Measurements from ENCODE around the gene FOCAD. TPM values are rescaled to one million over a fixed set of nuclear protein-coding genes. Genes with fewer than 3 reads are reported as not detected.
"Not testable (repeated sequence)": the region's sequence is repeated elsewhere in the genome, so short reads cannot be mapped to it uniquely, and the experiment has no call there.

FOCAD gene
- total RNA-seq, 2 donors from 2014 or later, result 29.4 to 29.6 TPM

DNA sequence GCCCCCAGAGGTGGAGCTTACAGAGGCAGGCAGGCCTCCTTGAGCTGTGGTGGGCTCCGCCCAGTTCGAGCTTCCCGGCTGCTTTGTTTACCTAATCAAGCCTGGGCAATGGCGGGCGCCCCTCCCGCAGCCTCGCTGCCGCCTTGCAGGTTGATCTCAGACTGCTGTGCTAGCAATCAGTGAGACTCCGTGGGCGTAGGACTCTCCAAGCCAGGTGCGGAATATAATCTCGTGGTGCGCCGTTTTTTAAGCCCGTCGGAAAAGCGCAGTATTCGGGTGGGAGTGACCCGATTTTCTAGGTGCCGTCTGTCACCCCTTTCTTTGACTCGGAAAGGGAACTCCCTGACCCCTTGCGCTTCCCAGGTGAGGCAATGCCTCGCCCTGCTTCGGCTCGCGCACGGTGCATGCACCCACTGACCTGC is 25.8 kb upstream of the FOCAD start:
- H3K36me3 Mint-ChIP-seq (ENCODE audit: insufficient read depth in 2 of 2), result not testable (repeated sequence)
- peak; percentile 32 to 34 for DNase-seq

DNA sequence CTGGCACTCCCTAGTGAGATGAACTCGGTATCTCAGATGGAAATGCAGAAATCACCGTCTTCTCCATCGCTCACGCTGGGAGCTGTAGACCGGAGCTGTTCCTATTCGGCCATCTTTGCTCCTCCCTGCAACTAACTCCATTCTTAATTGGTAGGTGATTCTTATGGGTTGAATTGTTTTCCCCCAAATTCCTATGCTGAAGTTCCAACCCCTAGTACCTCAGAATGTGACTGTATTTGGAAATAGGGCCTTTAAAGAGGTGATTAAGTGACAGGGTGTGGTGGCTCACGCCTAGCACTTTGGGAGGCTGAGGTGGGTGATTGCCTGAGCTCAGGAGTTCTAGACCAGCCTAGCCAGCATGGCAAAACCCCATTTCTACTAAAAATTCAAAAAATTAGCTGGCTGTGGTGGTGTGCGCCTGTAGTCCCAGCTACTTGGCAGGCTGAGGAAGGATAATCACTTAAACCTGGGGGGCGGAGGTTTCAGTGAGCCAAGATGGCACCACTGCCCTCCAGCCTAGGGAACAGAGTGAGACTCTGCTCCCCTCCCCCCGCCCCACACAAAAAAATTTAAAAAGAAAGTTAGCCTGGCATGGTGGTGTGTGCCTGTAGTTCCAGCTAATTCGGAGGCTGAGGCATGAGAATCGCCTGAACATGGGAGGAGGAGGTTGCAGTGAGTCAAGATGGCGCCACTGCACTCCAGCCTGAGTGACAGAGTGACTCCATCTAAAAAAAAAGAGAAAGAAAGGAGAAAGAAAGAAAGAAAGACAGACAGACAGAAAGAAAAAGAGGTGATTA is 25.2 kb upstream of the FOCAD start:
- Mint-ChIP-seq H3K4me1 (ENCODE audit: low read depth) (no peaks in the 10 kb centered on the region), H3K27ac (peak overlapping the region; percentile 59), H3K9me3 (no peaks in the 10 kb centered on the region), H3K36me3 (ENCODE audit: insufficient read depth in 2 of 2) (peaks cover 0 to 2% of the 10 kb centered on the region in 2 donors), H3K27me3 (ENCODE audit: low read depth) (no peaks in the 10 kb centered on the region), H3K4me3 (no peak overlapping the region)
- peak in 1 of 2 donors; percentile 8 for DNase-seq
- ATAC-seq (replicated peaks in 1 of 2), result peak; percentile 36 to 50

More for the DNA sequence above, 25.8 kb upstream of the FOCAD start:
- ATAC-seq (replicated peaks in 1 of 2); H3K9me3 Mint-ChIP-seq; H3K4me1 Mint-ChIP-seq (ENCODE audit: low read depth); H3K4me3 Mint-ChIP-seq; H3K27me3 Mint-ChIP-seq (ENCODE audit: low read depth): not testable (repeated sequence)
- H3K27ac Mint-ChIP-seq, result peak overlapping the region; percentile 59

DNA sequence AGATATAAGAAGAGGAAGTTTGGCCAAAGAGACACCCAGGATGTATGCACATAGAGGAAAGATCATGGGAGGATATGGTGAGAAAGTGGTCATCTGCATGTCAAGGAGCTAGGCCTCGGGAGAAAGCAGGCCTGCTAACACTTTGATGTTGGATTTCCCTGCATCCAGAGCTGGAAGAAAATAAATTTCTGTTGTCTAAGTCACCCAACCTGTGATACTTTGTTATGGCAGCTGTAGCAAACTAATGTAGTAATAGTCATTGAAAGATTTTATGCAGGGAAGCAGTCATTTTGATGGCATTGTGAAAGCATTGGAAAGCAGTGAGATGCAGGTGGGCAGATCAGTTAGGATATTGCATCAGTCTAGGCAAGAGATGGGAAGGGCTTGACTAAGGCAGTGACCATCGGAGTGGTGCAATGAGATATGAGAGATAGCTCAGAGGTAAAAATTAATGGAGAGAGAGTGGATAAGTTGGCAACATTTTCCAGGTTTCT is 24.5 kb upstream of the FOCAD start:
- Mint-ChIP-seq H3K4me1 (ENCODE audit: low read depth) (no peaks in the 10 kb centered on the region), H3K27me3 (ENCODE audit: low read depth) (no peaks in the 10 kb centered on the region), H3K9me3 (no peaks in the 10 kb centered on the region), H3K36me3 (ENCODE audit: insufficient read depth in 2 of 2) (peaks cover 0 to 2% of the 10 kb centered on the region in 2 donors), H3K27ac (no peak overlapping the region), H3K4me3 (no peak overlapping the region)
- ATAC-seq (replicated peaks in 1 of 2) (no peak), DNase-seq (no peak)

DNA sequence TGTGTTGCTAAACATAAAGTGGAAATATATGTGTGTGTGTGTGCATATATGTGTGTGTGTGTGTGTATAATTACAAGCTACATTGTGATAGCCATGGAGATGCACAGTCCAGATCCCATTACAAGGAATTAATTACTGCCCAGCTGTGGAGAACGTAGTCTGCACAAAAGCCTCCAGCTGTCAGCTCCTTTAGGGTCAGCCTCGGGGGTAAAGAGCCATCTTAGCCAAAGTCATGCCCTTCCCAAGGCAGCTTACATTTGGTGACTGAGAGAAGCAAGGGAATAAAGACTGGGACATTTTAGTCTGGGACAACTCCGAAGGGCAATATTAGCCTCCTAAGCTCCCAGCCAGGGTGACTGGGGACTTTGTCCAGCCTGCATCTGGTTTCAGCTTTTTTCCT is 21.9 kb upstream of the FOCAD start:
- no peak overlapping the region for H3K4me3 Mint-ChIP-seq
- no peaks in the 10 kb centered on the region for H3K4me1 Mint-ChIP-seq (ENCODE audit: low read depth)
- DNase-seq (no peak), ATAC-seq (replicated peaks in 1 of 2) (no peak)
- peaks cover 0 to 2% of the 10 kb centered on the region in 2 donors for H3K36me3 Mint-ChIP-seq (ENCODE audit: insufficient read depth in 2 of 2)
- H3K27me3 Mint-ChIP-seq (ENCODE audit: low read depth), result no peaks in the 10 kb centered on the region
- H3K27ac Mint-ChIP-seq, result no peak overlapping the region
- no peaks in the 10 kb centered on the region for H3K9me3 Mint-ChIP-seq

DNA sequence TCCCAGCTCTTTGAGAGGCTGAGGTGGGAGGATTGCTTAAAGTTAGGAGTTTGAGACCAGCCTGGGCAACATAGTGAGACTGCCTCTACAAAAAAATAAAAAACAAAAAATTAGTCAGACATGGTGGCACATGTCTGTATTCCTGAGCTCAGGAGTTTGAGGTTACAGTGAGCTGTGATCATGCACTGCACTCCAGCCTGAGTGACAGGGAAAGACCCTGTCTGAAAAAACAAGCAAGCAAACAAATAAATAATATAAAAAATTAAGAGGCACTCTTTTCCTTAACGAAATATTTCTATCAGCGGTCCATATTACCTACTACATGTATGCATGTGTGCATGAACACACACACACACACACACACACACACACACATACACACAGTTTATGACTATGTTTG is 20.9 kb upstream of the FOCAD start:
- H3K9me3 Mint-ChIP-seq, result no peaks in the 10 kb centered on the region
- DNase-seq (no peak), ATAC-seq (replicated peaks in 1 of 2) (no peak)
- no peak overlapping the region for H3K4me3 Mint-ChIP-seq
- no peak overlapping the region for H3K27ac Mint-ChIP-seq
- H3K27me3 Mint-ChIP-seq (ENCODE audit: low read depth), result no peaks in the 10 kb centered on the region
- H3K4me1 Mint-ChIP-seq (ENCODE audit: low read depth), result no peaks in the 10 kb centered on the region
- peaks cover 0 to 2% of the 10 kb centered on the region in 2 donors for H3K36me3 Mint-ChIP-seq (ENCODE audit: insufficient read depth in 2 of 2)

DNA sequence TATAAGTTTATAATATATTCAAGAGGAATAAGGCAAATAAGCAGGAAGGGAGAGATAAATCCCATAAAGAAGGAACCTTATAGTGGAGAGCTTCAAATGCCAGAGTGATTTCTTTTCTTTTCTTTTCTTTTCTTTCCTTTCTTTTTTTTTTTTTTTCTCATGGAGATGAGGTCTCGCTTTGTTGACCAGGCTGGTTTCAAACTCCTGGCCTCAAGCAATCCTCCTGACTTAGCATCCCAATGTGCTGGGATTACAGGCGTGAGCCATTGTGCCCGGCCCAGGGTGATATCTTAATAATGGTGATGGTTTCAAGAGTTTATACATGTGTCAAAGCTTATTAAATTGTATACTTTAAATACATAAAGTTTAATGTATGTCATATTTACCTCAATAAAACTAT is 19.6 kb upstream of the FOCAD start:
- Mint-ChIP-seq H3K36me3 (ENCODE audit: insufficient read depth in 2 of 2) (no peaks in the 10 kb centered on the region), H3K4me3 (no peak overlapping the region), H3K9me3 (no peaks in the 10 kb centered on the region), H3K4me1 (ENCODE audit: low read depth) (no peaks in the 10 kb centered on the region), H3K27me3 (ENCODE audit: low read depth) (no peaks in the 10 kb centered on the region), H3K27ac (no peak overlapping the region)
- ATAC-seq (replicated peaks in 1 of 2) (no peak), DNase-seq (no peak)

DNA sequence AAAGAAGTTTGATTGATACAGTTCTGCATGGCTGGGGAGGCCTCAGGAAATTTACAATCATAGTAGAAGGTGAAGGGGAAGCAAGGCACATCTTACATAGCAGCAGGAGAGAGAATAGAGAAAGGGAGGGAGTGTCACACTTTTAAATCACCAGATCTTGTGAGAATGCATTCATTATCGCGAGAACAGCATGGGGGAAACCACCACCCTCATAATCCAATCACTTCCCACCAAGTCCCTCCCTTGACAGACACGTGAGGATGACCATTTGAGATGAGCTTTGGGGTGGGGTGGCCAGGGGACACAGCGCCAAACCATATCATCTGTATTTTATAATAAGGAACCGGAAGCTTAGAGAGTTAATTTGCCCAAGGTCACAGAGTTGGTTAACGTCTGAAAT is 13.7 kb upstream of the FOCAD start:
- DNase-seq (no peak), ATAC-seq (replicated peaks in 1 of 2) (no peak)
- Mint-ChIP-seq H3K4me3 (no peak overlapping the region), H3K4me1 (ENCODE audit: low read depth) (no peaks in the 10 kb centered on the region), H3K36me3 (ENCODE audit: insufficient read depth in 2 of 2) (no peaks in the 10 kb centered on the region), H3K9me3 (no peaks in the 10 kb centered on the region), H3K27ac (no peak overlapping the region), H3K27me3 (ENCODE audit: low read depth) (no peaks in the 10 kb centered on the region)

DNA sequence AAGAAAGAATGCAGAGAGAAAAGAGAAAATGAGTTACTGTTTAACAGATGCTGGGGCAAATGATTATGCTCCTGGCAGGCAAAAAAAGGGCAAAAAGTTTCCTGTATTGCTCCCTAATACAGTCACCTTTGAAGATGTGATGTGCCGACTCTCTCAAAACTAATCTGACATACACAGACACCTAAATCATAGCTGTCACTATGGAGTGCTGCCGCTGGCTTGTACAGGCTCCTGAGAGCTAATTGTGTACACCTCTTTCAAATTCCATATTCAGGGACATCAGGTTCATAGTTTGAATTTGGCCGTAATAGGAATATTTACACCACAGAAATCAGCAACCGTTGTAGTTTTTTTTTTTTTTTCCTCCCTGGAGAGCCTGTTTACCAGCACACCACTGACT is 12.4 kb upstream of the FOCAD start:
- DNase-seq (no peak), ATAC-seq (replicated peaks in 1 of 2) (no peak)
- no peaks in the 10 kb centered on the region for H3K4me1 Mint-ChIP-seq (ENCODE audit: low read depth)
- no peak overlapping the region for H3K4me3 Mint-ChIP-seq
- no peak overlapping the region for H3K27ac Mint-ChIP-seq
- no peaks in the 10 kb centered on the region for H3K27me3 Mint-ChIP-seq (ENCODE audit: low read depth)
- no peaks in the 10 kb centered on the region for H3K36me3 Mint-ChIP-seq (ENCODE audit: insufficient read depth in 2 of 2)
- H3K9me3 Mint-ChIP-seq, result no peaks in the 10 kb centered on the region

DNA sequence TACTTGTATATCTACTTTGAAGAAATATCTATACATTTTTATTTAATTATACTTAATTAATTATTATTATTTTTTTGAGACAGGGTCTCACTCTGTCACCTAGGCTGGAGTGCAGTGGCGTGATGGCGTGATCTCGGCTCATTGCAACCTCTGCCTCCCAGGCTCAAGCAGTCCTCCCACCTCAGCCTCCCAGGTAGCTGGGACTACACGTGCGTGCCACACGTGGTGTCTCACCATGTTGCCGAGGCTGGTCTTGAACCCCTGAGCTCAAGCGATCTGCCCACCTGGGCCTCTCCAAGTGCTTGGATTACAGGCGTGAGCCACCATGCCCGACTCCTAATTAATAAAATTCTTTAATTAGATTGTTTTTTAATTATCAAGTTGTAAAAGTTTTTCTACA is 10.5 kb upstream of the FOCAD start:
- not testable (repeated sequence) for H3K36me3 Mint-ChIP-seq (ENCODE audit: insufficient read depth in 2 of 2); H3K27me3 Mint-ChIP-seq (ENCODE audit: low read depth); H3K9me3 Mint-ChIP-seq; ATAC-seq (replicated peaks in 1 of 2); H3K27ac Mint-ChIP-seq; H3K4me3 Mint-ChIP-seq; H3K4me1 Mint-ChIP-seq (ENCODE audit: low read depth); DNase-seq

DNA sequence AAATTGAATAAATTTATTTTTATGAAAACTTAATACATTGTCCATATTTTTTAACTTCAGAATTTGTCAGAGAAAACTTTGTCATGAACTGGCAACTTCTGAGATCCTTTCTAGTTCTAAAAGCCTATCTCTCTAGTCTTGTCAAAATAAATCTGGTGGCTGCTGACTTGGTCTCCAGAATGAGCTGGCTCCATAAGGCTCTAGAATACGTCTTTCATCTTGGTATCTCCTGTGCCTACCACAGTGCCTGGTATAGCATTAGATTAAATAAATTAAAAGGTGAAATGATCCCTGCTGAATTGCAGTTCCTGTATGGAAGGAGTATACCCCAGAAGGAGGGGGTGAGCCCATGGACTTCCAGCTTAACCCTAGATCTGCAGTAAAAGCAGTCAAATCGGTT is 2.6 kb upstream of the FOCAD start:
- Mint-ChIP-seq H3K4me1 (ENCODE audit: low read depth) (peaks cover 31% of the 10 kb centered on the region), H3K4me3 (no peak overlapping the region), H3K36me3 (ENCODE audit: insufficient read depth in 2 of 2) (no peaks in the 10 kb centered on the region), H3K9me3 (no peaks in the 10 kb centered on the region), H3K27me3 (ENCODE audit: low read depth) (no peaks in the 10 kb centered on the region), H3K27ac (no peak overlapping the region)
- ATAC-seq (replicated peaks in 1 of 2) (no peak), DNase-seq (no peak)

DNA sequence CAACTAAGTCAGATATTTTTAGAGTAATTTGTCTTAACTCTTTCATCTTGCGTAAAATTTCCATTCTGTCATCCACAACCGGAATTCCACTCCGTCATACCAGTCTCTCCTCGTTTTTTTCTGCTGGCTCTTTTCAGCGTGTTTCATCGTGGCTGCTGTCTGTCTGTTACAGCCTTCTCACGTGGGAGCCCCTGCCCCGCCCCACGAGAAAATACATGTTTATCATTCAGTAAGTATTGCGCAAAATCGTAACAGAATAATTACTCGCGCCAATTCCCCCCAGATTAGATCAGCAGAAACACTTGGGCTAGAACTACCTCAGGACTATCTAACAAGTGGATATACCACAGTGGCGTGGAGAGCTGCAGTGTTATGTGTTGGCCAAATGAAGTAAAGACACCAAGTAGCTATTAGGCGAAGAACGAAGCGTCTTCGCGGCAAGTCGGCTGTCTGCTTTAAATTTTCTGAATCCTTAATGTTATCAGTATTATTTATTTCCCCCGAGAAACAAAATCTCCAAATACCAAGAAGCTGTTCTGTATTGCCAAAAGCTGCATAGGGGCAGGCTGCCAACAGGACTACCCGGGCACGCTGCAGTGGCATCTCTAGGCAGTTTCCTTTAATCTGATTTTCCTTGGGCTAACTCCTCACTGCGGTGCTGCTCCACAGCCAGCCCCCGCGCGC is 566 bp upstream of the FOCAD start:
- Mint-ChIP-seq H3K4me3 (peak overlapping the region; percentile 86 to 97), H3K4me1 (ENCODE audit: low read depth) (peaks cover 35% of the 10 kb centered on the region), H3K27me3 (ENCODE audit: low read depth) (no peaks in the 10 kb centered on the region), H3K9me3 (no peaks in the 10 kb centered on the region), H3K36me3 (ENCODE audit: insufficient read depth in 2 of 2) (no peaks in the 10 kb centered on the region), H3K27ac (peak overlapping the region; percentile 31)
- ATAC-seq (replicated peaks in 1 of 2) (peak in 1 of 2 donors; percentile 11), DNase-seq (peak; percentile 38 to 39)

DNA sequence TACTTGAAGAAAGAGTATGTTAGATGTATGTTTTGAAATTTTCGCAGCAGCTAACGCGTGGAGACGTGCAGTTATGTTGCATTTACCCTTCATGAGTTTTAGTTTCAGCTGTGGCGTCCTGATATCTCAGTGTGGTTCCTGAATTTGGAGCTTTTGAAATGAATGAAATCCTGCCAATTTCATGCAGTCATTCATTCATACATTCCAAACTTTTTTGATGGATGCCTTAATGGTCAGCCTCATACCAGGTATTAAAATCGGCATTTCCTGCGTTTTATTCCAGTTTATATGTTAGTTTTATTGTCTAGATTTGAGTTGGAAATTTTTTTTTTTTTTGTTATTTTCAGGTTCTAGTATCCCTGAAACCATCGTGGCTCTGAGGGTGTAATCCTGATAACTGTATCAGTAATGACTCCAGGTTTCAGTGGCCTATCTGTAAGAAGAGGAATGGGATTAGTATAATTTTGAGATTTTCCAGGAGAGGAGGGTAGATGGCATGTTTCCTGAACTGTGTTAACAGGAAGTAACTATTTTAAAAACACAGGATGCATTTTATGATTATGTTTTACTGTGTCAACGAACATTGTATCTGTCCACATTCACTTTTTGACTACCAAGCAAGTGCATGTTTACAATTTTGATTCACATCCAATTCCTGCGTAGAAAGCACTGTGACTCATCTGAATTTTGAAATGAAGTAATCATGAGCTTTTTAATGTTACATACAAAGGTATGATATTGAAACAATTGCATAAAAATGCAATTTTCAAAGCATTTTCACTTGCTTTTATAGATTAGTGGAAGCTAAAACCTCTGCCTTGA is 1.0 kb downstream of the FOCAD start:
- Mint-ChIP-seq H3K27ac (peak overlapping the region; percentile 97), H3K4me1 (ENCODE audit: low read depth) (peaks cover 35% of the 10 kb centered on the region), H3K36me3 (ENCODE audit: insufficient read depth in 2 of 2) (no peaks in the 10 kb centered on the region), H3K9me3 (no peaks in the 10 kb centered on the region), H3K4me3 (peak overlapping the region; percentile 86 to 97), H3K27me3 (ENCODE audit: low read depth) (no peaks in the 10 kb centered on the region)
- ATAC-seq (replicated peaks in 1 of 2), result peak; percentile 12 to 24
- no peak for DNase-seq

DNA sequence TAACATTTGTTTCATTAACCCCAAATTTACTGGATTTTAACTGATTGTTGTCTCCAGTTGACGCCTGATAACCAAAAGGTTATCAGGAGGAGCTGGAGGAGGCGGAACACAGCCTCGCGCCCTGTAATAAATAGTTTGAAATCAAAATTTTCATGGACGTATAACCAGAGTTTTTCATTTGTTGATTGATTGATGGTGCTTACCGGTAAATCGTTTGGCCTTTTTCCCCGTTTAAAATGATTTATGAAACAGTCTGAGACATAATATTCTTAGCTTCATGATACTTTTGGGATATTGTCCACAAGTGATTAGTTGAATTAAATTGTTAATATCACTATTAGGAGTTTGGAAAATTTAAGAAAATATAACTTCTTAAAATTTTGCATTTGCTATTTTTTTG is 1.7 kb downstream of the FOCAD start:
- H3K4me1 Mint-ChIP-seq (ENCODE audit: low read depth), result peaks cover 35% of the 10 kb centered on the region
- no peaks in the 10 kb centered on the region for H3K27me3 Mint-ChIP-seq (ENCODE audit: low read depth)
- no peak overlapping the region for H3K27ac Mint-ChIP-seq
- H3K36me3 Mint-ChIP-seq (ENCODE audit: insufficient read depth in 2 of 2), result no peaks in the 10 kb centered on the region
- no peak for ATAC-seq (replicated peaks in 1 of 2)
- no peaks in the 10 kb centered on the region for H3K9me3 Mint-ChIP-seq
- DNase-seq, result no peak
- H3K4me3 Mint-ChIP-seq, result no peak overlapping the region

All from activated T-cell treated with anti-CD3 and anti-CD28 coated beads, Interleukin-2, amount 50 U/mL, for 72 hours (primary cell).